Dedifferentiated amniotic fluid mesenchymal stem cell (primary cell): ENCODE measurements around the gene ASF1B.

Experiments used
- DNase-seq: peaks from one replicate; pipeline ENCODE4 v3.0.0-alpha.2; 2016; ENCODE audit errors: extremely low spot score

Gene ASF1B

GRCh38 chr19:14138576-14139265 is 2.3 kb upstream of the ASF1B start:
- DNase-seq: no peak

DNA sequence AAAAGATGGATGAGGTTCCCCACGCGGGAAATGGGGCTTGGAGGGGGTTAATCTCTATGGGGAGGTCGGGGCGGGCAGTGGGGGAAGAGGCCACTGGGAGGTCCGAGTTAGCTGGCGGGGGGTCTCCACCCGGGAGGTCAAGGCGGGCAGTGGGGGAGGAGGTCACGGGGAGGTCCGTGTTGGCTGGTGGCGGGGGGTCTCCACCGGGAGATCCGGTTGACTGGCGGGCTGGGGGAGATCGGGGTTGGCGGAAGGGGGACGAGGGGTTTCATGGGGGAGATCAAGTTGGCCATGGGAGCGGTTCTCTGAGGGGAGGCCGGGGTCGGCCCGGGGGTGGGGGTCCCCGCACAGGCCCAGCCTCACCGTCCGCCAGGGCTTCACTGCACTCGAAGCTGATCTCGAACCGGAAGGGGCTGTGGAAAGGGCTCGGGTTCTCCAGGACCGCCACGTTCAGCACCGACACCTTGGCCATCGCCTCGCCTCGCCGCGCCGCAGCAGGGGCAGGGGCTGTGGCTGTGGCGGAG is 342 bp downstream of the ASF1B start:
- no peak for DNase-seq

GRCh38 chr19:14135355-14135754 is 1.0 kb downstream of the ASF1B start:
- DNase-seq: no peak

DNA sequence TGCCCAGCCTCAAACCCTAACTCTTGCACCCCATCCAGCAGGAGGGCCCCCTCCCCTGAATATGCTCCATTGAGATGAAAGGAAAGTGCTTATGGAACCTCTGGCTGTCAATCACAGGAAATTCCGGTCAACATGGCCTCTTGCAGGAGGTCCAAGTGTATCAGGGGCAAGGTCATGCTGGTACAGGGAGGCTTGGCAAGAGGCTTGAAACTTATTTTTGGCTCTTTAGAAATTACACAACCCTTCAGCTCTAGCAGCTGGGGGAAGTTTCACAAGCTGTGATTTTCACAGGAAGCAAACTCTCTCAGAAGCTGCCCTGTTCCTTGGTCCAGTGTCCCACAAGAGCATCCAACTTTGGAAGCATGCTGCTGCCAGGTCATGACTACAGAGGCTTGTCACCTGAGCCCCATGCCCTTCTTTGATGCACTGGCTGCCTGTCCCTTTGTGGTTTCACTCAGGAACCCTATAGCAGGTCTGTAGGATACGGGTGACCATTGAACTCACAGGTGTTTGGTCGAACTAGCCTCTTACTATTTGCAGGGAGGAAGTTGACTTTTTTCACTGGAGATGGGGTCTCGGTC is 8.4 kb downstream of the ASF1B start:
- no peak for DNase-seq

DNA sequence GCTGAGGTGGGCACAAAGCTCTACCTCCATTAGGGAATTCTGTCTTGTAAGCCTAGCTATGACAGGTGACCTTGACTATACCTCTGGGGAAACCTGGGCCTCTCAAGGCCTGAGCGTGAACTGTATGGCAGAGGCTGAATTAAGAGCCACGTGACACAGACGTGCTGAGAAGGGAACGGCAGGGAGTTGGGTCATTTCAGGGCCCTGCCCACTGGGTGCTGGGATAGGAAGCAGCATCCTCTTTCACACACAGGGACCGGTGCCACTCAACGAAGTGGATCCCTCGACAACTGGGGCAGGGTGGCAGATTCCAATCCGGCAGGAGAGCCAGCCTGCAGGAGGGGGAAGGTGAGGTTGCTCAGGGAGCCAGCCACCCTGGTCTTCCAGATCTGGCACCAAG is 9.2 kb downstream of the ASF1B start:
- no peak for DNase-seq

- DNase-seq: no peak
Measured at GRCh38 chr19:14122924-14123323, 13.5 kb downstream of the ASF1B start.

GRCh38 chr19:14120497-14120780 is 15.9 kb downstream of the ASF1B start:
- DNase-seq: no peak

GRCh38 chr19:14119644-14120496 is 16.5 kb downstream of the ASF1B start:
- DNase-seq: no peak

DNA sequence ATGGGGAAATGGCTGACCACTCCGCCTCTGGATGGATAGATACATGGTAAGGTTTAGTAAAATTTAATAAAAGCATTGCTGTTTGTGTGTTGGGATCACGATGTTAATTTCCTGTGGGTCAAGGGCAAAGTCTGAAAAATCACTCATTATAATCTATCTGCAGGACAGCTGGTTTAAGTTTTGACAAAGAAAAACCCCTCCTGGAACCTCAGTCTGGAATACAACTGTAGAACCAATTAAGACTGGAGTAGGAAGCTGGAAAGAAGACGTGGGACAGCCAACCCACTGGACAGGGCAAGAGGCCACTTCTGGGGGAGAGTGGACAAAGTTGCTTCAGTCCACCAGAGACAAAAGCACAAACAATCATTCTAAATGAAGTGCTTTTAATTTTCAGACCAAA is 17.2 kb downstream of the ASF1B start:
- no peak for DNase-seq

DNA sequence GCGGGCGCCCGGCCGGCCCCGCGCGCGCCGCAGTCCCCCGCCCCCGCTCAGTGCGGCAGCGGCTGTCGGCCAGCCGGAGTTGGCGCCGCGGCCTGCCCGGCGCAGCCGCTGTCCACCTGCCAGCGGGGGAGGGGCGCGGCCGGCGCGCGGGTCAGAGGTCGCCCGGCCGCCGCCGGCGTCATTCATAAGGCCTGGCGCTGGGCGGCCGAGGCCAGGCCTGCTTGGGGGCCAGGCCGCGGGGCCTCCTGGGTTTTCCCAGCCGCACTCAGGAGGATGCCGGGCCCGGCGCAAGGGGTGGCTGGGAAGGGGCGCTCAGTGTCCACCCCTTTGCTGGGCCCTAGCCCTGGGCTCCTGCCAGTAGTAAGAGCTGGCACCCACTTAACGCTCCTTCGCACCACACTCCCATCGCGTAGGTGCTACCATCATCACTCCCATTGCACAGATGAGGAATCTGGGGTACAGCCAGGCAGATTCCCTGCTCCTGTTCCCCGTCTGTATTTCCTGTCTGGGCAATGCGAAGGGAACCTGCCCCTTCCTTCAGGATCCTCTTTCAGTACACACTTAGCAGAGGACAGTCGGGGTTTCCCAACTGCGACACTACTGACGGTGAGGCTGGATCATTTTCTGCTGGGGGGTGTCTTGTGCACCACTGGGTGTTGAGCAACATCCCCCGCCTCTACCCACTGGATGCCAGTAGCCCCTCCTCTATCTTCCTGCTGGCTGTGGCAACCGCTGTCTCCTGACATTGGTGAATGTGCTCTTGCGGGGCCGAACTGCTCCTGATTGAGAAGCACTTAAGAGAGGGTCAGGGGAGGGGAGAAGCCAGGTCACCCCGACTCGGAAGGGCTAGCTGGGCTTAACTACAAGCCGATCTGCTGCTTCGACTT is 18.0 kb downstream of the ASF1B start:
- DNase-seq: peak; percentile 20

- DNase-seq: peak; percentile 98
Measured at GRCh38 chr19:14117668-14118164, 18.7 kb downstream of the ASF1B start, which contains the start of gene PRKACA. Gene PRKACA, minus strand, starts transcription at chr19:14117762. Its CDS starts 215 bp downstream, at chr19:14117547.

DNA sequence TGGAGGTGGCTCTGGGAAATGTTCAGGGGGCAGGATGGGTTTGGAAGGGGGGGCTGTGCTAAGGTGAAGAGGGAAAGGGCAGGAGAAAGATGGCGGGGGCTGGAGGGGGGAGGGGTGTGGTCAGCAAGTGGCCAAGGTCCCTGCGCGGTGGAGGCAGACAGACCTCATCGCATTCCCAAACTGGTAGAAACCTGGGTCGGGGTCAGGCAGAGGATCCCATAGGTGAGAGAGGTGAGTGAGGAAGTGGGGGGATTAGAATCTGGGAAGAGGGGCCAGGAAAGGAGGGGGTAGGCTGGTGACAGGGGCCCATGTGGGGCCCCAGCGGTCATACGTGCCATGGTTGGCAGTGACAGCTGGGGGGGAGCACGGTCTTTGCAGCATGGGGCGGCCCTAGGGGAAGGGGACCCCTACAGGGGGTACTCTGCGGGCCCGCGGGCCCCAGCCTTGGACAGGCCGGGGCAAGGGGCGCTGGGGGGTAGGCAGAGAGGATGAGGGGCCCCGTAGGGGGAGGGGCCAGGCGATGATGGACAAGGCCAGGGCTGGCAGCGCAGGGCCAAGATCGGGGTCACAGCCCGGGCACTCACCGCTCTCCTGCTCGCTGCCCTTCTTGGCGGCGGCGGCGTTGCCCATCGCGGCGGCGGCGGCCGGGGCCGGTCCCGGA is 19.3 kb downstream of the ASF1B start:
- DNase-seq: no peak

DNA sequence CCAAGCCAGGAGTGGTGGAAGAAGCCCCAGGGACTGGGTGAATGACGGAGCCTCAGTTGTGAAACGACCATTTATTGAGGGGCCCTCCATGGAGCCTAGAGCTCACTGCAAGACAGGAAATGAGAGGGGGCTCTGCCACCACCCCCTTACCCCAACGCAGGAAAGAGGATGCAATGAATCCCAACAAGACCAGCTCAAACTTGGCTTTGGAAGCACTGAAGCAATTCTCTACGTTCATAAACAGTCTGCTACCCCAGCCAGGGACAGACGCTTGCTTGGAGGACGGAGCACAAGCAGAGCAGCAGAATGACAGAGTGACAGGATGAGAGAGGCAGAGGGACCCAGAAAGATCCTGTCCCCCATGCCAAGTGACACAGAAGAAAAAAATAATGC is 19.9 kb downstream of the ASF1B start:
- DNase-seq: no peak

DNA sequence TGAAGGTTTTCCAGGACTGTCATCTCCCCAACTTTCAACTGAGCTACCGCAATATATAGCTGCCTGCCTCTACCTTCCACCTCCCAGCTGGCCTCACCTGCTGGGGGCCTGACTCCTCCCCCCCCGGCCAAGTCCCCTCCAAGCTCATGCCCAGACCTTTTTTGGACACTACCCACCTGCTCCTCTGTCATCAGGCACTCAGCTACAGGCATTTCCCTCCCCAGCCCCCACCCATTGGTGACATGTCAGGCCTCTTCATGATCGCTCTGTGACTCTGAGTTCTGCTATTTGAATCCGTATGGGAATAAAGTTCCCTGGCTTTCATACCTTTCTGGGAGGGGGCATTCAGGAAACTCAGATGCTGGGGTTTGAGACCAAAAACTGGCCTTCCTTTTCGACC is 20.6 kb downstream of the ASF1B start:
- no peak for DNase-seq

GRCh38 chr19:14114854-14115253 is 21.5 kb downstream of the ASF1B start:
- no peak for DNase-seq

GRCh38 chr19:14114439-14114838 is 21.9 kb downstream of the ASF1B start:
- DNase-seq: no peak

GRCh38 chr19:14113762-14114414 is 22.5 kb downstream of the ASF1B start:
- DNase-seq: no peak

- DNase-seq: no peak
Measured at GRCh38 chr19:14112809-14113385, 23.5 kb downstream of the ASF1B start.

DNA sequence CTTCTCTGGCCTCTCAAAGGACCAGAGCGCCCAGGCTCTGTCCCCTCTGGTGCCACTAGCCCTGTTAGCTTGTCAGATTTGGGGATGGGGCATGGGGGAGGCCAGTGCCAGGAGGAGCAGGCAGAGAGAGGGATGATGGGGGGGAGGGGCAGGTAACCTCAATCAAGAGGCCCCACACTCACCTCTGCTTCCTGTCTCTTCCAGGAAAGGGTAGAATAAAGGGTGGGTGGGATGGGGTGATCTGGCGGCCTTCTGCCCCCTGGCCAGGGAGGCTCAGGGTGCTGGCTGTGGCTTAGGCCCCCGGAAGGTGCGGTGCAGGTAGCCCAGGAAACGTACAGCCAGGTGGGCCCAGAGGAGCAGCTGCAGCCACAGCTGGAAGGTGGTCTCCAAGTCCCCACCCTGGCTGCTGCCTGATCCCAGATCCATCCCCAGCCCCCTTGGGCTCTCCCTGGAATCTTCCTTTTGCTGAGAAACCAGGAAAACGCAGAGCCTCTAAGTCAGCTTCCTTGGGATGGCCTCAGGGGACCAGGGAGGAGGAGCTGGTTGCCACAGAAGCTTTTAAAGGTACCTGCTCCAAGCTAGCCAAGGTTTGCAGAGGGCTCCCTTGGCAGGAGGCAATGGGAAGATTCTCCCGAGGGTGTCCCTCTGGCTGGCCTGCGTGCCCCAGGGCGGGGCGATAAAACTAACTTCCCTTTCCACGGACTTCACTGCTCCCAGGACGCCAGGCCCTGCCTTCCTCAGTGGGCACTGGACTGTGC is 24.2 kb downstream of the ASF1B start:
- DNase-seq: no peak
